Hepatocyte (in vitro differentiated cells): ENCODE measurements around the gene THOP1. TPM values are rescaled to one million over a fixed set of nuclear protein-coding genes. Genes with fewer than 3 reads are reported as not detected.

Source experiments
- DNase-seq: peaks from one replicate; pipeline ENCODE4 v3.0.0-alpha.2; 2016; ENCODE audit warnings: low spot score
- H2AFZ ChIP-seq: fragments of 200-600 bp; sonication (generic); 2 replicates; pipeline ENCODE4 v1.6.0; 2016; ENCODE audit warnings: antibody characterized with exemption, mild to moderate bottlenecking
- H3K27ac ChIP-seq: fragments of 200-600 bp; sonication (generic); 2 replicates; pipeline ENCODE4 v1.5.1; 2016; ENCODE audit warnings: mild to moderate bottlenecking
- H3K27me3 ChIP-seq: fragments of 200-600 bp; sonication (generic); 2 replicates; pipeline ENCODE4 v1.6.1; 2016
- H3K36me3 ChIP-seq: fragments of 200-600 bp; sonication (generic); replicated peaks from 2 replicates; pipeline ENCODE4 v1.5.1; 2016; ENCODE audit warnings: low read depth; ENCODE audit not compliant: insufficient read depth
- H3K4me1 ChIP-seq: fragments of 200-600 bp; sonication (generic); 2 replicates; pipeline ENCODE4 v1.5.1; 2016; ENCODE audit warnings: mild to moderate bottlenecking, moderate library complexity; ENCODE audit not compliant: insufficient read depth
- H3K4me2 ChIP-seq: fragments of 200-600 bp; sonication (generic); 2 replicates; pipeline ENCODE4 v1.6.0; 2016
- H3K4me3 ChIP-seq: fragments of 200-600 bp; sonication (generic); 2 replicates; pipeline ENCODE4 v1.5.1; 2016; ENCODE audit warnings: mild to moderate bottlenecking
- H3K79me2 ChIP-seq: fragments of 200-600 bp; sonication (generic); 2 replicates; pipeline ENCODE4 v1.6.0; 2017; ENCODE audit warnings: mild to moderate bottlenecking
- H3K9me2 ChIP-seq: fragments of 200-600 bp; sonication (generic); replicated peaks from 2 replicates; pipeline ENCODE4 v1.6.0; 2017; ENCODE audit warnings: mild to moderate bottlenecking; ENCODE audit not compliant: insufficient read depth
- H3K9me3 ChIP-seq: fragments of 200-600 bp; sonication (generic); 2 replicates; pipeline ENCODE4 v1.5.1; 2016; ENCODE audit warnings: low read depth, mild to moderate bottlenecking
- H4K20me1 ChIP-seq: fragments of 200-600 bp; sonication (generic); 2 replicates; pipeline ENCODE4 v1.6.0; 2016; ENCODE audit warnings: mild to moderate bottlenecking; ENCODE audit not compliant: insufficient read depth, poor library complexity, severe bottlenecking
- EZH2 ChIP-seq: fragments of 200-600 bp; sonication (generic); IDR thresholded peaks from 2 replicates; pipeline ENCODE4 v1.6.1; 2016; ENCODE audit warnings: antibody characterized with exemption, mild to moderate bottlenecking, borderline replicate concordance
- EZH2phosphoT487 ChIP-seq: fragments of 200-600 bp; sonication (generic); IDR thresholded peaks from one replicate; pipeline ENCODE4 v1.6.1; 2018; ENCODE audit warnings: antibody characterized with exemption, mild to moderate bottlenecking, low read depth, moderate library complexity; ENCODE audit not compliant: unreplicated experiment, severe bottlenecking
- whole genome bisulfite sequencing: methylation state at CpG from one replicate; pipeline ENCODE4 v1.1.6; 2016; ENCODE audit warnings: low lambda C conversion rate; ENCODE audit errors: missing lambda C conversion rate; 5-methylcytosine and 5-hydroxymethylcytosine counted together
- polyA plus RNA-seq: library from polyadenylated mRNA; unstranded; fragments of >200 nt; fragmentation: Nextera tagmentation; extraction: Ambion mirVana; gene quantifications from 2 replicates; pipeline ENCODE4 v1.2.1, GENCODE V29; 2016
- total RNA-seq: library from RNA; depleted of rRNA; stranded (reverse); fragments of >200 nt; gene quantifications from 2 replicates; pipeline ENCODE4 v1.2.3, GENCODE V29; 2014
- TF ChIP-seq, protein P1 (sequence below): fragments of 200-600 bp; sonication (generic); IDR thresholded peaks from 2 replicates; pipeline ENCODE4 v1.5.1; 2016; ENCODE audit warnings: antibody characterized with exemption, mild to moderate bottlenecking; ENCODE audit not compliant: poor library complexity

Gene THOP1
- total and polyA plus RNA-seq, 2 experiments from 2014 or later, result 61.4 to 64.3 TPM

DNA sequence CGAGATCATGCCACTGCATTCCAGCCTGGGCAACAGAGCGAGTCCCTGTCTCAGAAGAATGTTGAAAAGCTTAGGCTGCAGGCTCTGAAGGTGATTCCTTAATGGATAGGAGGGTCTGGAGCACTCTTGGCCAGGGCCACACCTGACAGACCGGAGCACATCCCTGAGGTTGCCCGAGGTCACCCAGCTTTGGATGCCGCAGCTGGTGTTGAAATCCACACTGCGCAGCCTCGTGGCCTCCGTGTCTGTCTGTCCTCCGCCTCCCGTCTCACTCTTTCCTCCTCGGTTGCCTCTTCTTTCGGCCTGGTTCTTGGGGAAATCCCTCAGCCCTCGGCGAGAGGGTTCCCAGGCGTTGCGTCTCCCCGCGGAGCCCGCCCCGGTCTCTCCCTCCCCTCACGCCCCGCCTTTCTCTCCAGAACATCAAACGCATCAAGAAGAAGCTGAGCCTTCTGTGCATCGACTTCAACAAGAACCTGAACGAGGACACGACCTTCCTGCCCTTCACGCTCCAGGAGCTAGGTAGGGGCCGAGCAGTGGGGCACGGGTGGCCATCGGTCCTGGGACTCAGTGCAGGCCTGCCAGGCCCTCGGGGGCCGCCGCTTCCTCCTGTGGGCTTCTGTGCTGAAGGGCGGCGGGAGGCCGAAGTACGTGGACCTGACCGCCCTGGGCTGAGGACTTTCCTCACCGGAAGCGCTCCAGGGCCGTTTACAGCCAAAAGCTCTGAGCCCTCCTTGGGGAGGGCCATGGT, 14.1 kb downstream of the THOP1 start:
- Histone ChIP-seq H3K9me2 (no peaks in the 10 kb centered on the region), H3K27ac (no peak overlapping the region), H4K20me1 (no peaks in the 10 kb centered on the region), H2AFZ (no peak overlapping the region), H3K4me3 (no peak overlapping the region), H3K4me1 (no peaks in the 10 kb centered on the region), H3K79me2 (no peaks in the 10 kb centered on the region), H3K27me3 (no peaks in the 10 kb centered on the region), H3K9me3 (no peaks in the 10 kb centered on the region), H3K36me3 (no peaks in the 10 kb centered on the region), H3K4me2 (no peak overlapping the region)
- DNase-seq, result no peak
- no peak for TF ChIP-seq EZH2
- 97% methylated on average over 36 of the region's 41 CpGs for WGBS

DNA sequence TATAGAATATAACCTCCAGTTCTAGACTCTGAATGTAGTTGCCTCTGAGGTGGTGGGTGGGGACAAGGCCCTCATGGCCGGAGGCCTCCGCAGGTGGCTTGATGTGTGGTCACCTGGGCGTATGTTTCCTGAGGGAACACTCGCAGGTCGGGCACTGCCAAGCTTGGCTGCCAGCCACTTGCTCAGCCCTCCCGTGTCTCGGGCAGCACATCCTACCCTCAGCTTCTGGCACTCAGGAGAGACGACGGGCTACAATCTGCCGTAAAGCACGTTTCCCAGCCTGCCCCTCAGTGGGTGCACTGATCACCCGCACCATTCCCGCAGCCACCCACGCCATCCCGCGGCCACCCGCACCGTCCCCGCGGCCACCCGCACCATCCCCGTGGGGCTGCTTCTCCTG, 15.2 kb downstream of the THOP1 start:
- no peaks in the 10 kb centered on the region for H3K27me3 ChIP-seq
- no peaks in the 10 kb centered on the region for H3K9me3 ChIP-seq
- no peaks in the 10 kb centered on the region for H3K36me3 ChIP-seq
- no peak overlapping the region for H3K27ac ChIP-seq
- no peaks in the 10 kb centered on the region for H3K9me2 ChIP-seq
- TF ChIP-seq EZH2phosphoT487 (no peak), EZH2 (no peak)
- TF ChIP-seq, protein P1, sequence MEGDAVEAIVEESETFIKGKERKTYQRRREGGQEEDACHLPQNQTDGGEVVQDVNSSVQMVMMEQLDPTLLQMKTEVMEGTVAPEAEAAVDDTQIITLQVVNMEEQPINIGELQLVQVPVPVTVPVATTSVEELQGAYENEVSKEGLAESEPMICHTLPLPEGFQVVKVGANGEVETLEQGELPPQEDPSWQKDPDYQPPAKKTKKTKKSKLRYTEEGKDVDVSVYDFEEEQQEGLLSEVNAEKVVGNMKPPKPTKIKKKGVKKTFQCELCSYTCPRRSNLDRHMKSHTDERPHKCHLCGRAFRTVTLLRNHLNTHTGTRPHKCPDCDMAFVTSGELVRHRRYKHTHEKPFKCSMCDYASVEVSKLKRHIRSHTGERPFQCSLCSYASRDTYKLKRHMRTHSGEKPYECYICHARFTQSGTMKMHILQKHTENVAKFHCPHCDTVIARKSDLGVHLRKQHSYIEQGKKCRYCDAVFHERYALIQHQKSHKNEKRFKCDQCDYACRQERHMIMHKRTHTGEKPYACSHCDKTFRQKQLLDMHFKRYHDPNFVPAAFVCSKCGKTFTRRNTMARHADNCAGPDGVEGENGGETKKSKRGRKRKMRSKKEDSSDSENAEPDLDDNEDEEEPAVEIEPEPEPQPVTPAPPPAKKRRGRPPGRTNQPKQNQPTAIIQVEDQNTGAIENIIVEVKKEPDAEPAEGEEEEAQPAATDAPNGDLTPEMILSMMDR, result no peak
- H3K79me2 ChIP-seq, result no peaks in the 10 kb centered on the region
- no peak overlapping the region for H2AFZ ChIP-seq
- H4K20me1 ChIP-seq, result no peaks in the 10 kb centered on the region
- H3K4me3 ChIP-seq, result no peak overlapping the region
- 98% methylated on average over 21 of the region's 22 CpGs for WGBS
- no peaks in the 10 kb centered on the region for H3K4me1 ChIP-seq
- no peak for DNase-seq
- H3K4me2 ChIP-seq, result no peak overlapping the region

DNA sequence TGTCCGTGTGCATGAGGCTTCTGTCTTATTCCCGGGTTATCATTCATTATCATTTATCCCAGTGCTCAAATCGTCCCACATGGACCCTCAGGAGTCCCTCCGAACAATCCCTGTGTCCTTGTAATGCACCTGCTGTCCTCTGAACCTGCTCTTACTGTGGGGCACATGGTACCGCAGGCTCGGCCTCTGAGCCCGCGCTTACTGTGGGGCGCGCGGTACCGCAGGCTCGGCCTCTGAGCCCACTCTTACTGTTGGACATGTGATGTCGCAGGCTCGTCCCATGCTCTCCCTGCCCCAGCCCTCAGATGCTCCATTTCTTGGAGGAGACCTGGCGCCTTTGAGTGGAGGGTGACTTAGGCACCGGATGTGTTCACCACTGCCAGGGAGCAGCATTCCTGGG, 17.5 kb downstream of the THOP1 start:
- no peaks in the 10 kb centered on the region for H3K36me3 ChIP-seq

DNA sequence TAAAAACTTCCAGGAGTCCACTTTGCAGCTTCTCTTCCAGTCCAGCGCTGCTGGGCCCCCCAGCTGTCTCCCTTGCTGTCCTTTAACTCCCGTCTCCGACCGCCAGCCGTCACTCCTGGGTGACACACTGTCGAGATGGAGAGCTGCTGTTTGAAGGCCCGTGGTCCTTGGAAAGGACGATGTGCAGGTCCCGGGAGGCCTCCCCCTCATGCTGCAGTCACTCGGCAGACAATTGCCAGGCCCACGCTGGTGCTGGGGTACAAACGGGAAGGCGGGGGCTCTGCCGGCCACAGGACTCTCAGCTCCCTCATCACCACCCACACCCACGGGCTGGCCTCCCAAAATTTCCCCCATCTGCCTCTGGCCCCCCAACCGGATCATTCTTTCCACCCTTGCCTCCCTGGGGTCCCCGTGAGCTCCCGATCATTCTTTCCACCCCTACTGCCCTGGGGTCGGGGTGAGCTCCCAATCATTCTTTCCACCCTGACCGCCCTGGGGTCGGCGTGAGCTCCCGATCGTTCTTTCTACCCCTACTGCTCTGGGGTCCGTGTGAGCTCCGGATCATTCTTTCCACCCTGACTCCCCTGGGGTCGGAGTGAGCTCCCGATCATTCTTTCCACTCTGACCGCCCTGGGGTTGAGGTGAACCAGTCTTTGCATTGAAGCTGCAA, 18.3 kb downstream of the THOP1 start:
- no peaks in the 10 kb centered on the region for H3K79me2 ChIP-seq
- H3K4me3 ChIP-seq, result no peak overlapping the region
- H3K27ac ChIP-seq, result no peak overlapping the region
- DNase-seq, result no peak
- no peak overlapping the region for H3K4me2 ChIP-seq
- no peaks in the 10 kb centered on the region for H3K27me3 ChIP-seq
- WGBS, result 93% methylated on average over 26 of the region's 29 CpGs
- no peaks in the 10 kb centered on the region for H3K9me2 ChIP-seq
- no peaks in the 10 kb centered on the region for H4K20me1 ChIP-seq
- no peaks in the 10 kb centered on the region for H3K4me1 ChIP-seq
- TF ChIP-seq EZH2phosphoT487 (no peak), EZH2 (no peak)
- TF ChIP-seq, protein P1, result no peak
- H3K9me3 ChIP-seq, result no peaks in the 10 kb centered on the region
- H3K36me3 ChIP-seq, result no peaks in the 10 kb centered on the region
- H2AFZ ChIP-seq, result no peak overlapping the region

More for the DNA sequence above, 17.5 kb downstream of the THOP1 start:
- WGBS, result 98% methylated on average over 17 of the region's 17 CpGs
- Histone ChIP-seq H3K4me2 (no peak overlapping the region), H3K4me3 (no peak overlapping the region), H3K27ac (no peak overlapping the region), H4K20me1 (no peaks in the 10 kb centered on the region), H3K9me3 (no peaks in the 10 kb centered on the region), H3K27me3 (no peaks in the 10 kb centered on the region), H3K4me1 (no peaks in the 10 kb centered on the region), H3K79me2 (no peaks in the 10 kb centered on the region), H2AFZ (no peak overlapping the region), H3K9me2 (no peaks in the 10 kb centered on the region)
- no peak for DNase-seq
- TF ChIP-seq, protein P1, result no peak
- TF ChIP-seq EZH2 (no peak), EZH2phosphoT487 (no peak)
